Astrocyte (in vitro differentiated cells and primary cell): Measurements from ENCODE around the gene LRBA. TPM values are rescaled to one million over a fixed set of nuclear protein-coding genes. Genes with fewer than 3 reads are reported as not detected.

Experiments
- DNase-seq: peaks from one replicate; pipeline ENCODE4 v3.0.0-alpha.2; 2010; ENCODE audit warnings: low read depth
- FAIRE-seq: peaks from 2 replicates; lab custom pipeline; 2011; peaks lifted over from hg19 to GRCh38; lab: Jason Lieb, UNC
- H2AFZ ChIP-seq: 2 replicates; pipeline ENCODE4 v1.6.0; 2012; ENCODE audit warnings: low read depth, low read length, inconsistent platforms
- H3K27ac ChIP-seq: 2 replicates; pipeline ENCODE4 v1.5.1; 2011; ENCODE audit warnings: low read depth, low read length, inconsistent platforms
- H3K27me3 ChIP-seq: 2 replicates; pipeline ENCODE4 v1.6.0; 2011; ENCODE audit warnings: low read length, inconsistent platforms; ENCODE audit not compliant: insufficient read depth
- H3K36me3 ChIP-seq: 2 replicates; pipeline ENCODE4 v1.5.1; 2011; ENCODE audit warnings: low read length, inconsistent platforms; ENCODE audit not compliant: insufficient read depth
- H3K4me1 ChIP-seq: 2 replicates; pipeline ENCODE4 v1.5.1; 2011; ENCODE audit warnings: low read length, inconsistent platforms; ENCODE audit not compliant: insufficient read depth
- H3K4me2 ChIP-seq: 2 replicates; pipeline ENCODE4 v1.6.0; 2012; ENCODE audit warnings: low read length, inconsistent platforms
- H3K4me3 ChIP-seq: 2 replicates; pipeline ENCODE4 v1.5.1; 2011; ENCODE audit warnings: low read depth, mild to moderate bottlenecking, low read length, inconsistent platforms; ENCODE audit not compliant: insufficient read depth
- H3K79me2 ChIP-seq: 2 replicates; pipeline ENCODE4 v1.6.0; 2012; ENCODE audit warnings: mild to moderate bottlenecking, low read length, inconsistent platforms; ENCODE audit not compliant: insufficient read depth
- H3K9ac ChIP-seq: 2 replicates; pipeline ENCODE4 v1.6.0; 2012; ENCODE audit warnings: mild to moderate bottlenecking, low read length, inconsistent platforms
- H3K9me3 ChIP-seq: 2 replicates; pipeline ENCODE4 v1.5.1; 2012; ENCODE audit warnings: low read depth, mild to moderate bottlenecking, low read length, inconsistent platforms; ENCODE audit not compliant: insufficient read depth
- H4K20me1 ChIP-seq: 2 replicates; pipeline ENCODE4 v1.6.0; 2012; ENCODE audit warnings: low read length, inconsistent platforms; ENCODE audit not compliant: insufficient read depth
- H3K27ac Mint-ChIP-seq: one replicate; pipeline ENCODE4 v1.8.0; 2021; ENCODE audit warnings: mild to moderate bottlenecking, mixed read lengths; ENCODE audit not compliant: unreplicated experiment
- H3K27me3 Mint-ChIP-seq: one replicate; pipeline ENCODE4 v1.8.0; 2021; ENCODE audit warnings: low read depth, mixed read lengths; ENCODE audit not compliant: unreplicated experiment
- H3K36me3 Mint-ChIP-seq: one replicate; pipeline ENCODE4 v1.8.0; 2021; ENCODE audit warnings: low read depth, mixed read lengths; ENCODE audit not compliant: unreplicated experiment
- H3K4me1 Mint-ChIP-seq: one replicate; pipeline ENCODE4 v1.8.0; 2021; ENCODE audit warnings: low read depth, mixed read lengths; ENCODE audit not compliant: unreplicated experiment
- H3K4me3 Mint-ChIP-seq: one replicate; pipeline ENCODE4 v1.8.0; 2021; ENCODE audit warnings: mild to moderate bottlenecking, moderate library complexity, mixed read lengths; ENCODE audit not compliant: unreplicated experiment
- H3K9me3 Mint-ChIP-seq: one replicate; pipeline ENCODE4 v1.8.0; 2021; ENCODE audit warnings: mild to moderate bottlenecking, mixed read lengths; ENCODE audit not compliant: unreplicated experiment
- EZH2 ChIP-seq: IDR thresholded peaks from 2 replicates; pipeline ENCODE4 v1.6.1; 2012; ENCODE audit warnings: mild to moderate bottlenecking, low read length, inconsistent platforms; ENCODE audit not compliant: insufficient read depth
- total RNA-seq: library from RNA; stranded (reverse); gene quantifications from 2 replicates; pipeline ENCODE4 v1.2.1, GENCODE V29; 2021
- TF ChIP-seq, protein P1 (sequence below): IDR thresholded peaks from 2 replicates; pipeline ENCODE4 v1.5.1; 2011; ENCODE audit warnings: low read depth, mild to moderate bottlenecking, inconsistent platforms, low read length, moderate library complexity; ENCODE audit not compliant: insufficient read depth

Gene LRBA
- total RNA-seq, 1 donor from 2014 or later: 25.3 TPM

DNA sequence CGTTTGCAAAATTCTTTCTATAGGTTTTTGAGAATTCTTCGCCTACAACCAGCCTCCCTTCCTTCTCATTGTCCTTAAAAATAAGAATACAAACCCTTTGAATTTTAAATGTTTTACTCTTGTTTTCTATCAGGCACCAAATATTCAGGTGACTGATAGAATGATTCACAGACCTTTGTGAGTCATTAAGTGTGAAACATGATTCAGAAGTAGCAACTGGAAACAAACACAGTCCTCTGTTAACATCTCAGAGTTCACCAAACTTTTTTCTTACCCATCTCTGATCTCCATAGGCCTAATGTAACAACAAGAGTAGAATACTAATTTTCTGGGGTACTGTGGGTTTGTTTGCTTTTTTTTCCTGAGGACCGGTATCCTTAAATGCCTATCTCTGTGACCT lies 496.5 kb downstream of the LRBA start:
- TF ChIP-seq, protein P1, sequence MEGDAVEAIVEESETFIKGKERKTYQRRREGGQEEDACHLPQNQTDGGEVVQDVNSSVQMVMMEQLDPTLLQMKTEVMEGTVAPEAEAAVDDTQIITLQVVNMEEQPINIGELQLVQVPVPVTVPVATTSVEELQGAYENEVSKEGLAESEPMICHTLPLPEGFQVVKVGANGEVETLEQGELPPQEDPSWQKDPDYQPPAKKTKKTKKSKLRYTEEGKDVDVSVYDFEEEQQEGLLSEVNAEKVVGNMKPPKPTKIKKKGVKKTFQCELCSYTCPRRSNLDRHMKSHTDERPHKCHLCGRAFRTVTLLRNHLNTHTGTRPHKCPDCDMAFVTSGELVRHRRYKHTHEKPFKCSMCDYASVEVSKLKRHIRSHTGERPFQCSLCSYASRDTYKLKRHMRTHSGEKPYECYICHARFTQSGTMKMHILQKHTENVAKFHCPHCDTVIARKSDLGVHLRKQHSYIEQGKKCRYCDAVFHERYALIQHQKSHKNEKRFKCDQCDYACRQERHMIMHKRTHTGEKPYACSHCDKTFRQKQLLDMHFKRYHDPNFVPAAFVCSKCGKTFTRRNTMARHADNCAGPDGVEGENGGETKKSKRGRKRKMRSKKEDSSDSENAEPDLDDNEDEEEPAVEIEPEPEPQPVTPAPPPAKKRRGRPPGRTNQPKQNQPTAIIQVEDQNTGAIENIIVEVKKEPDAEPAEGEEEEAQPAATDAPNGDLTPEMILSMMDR: no peak
- no peak for TF ChIP-seq EZH2
- H3K4me3 ChIP-seq: no peak overlapping the region
- H3K27ac ChIP-seq: peak overlapping the region; percentile 14

DNA sequence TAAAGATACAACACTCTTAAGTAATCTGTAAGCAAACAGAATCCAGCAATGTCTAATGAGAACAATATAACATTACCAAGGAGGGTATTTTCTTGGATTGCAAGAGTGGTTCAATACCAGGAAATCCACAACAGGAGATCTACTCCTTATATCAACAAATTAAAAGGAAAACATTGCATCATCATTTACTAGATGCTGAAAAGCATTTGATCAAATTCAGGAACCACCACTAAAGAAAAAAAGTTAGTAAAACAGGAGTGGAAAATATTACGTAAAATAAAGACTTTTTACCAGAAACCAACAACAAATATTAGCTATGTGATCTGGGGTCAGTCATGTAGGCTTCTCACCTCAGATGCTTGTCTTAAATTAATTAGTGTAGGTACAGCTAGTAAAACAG lies 499.9 kb downstream of the LRBA start:
- DNase-seq (no peak), FAIRE-seq (no peak)
- peaks cover 5% of the 10 kb centered on the region for H3K4me1 ChIP-seq
- no peaks in the 10 kb centered on the region for H3K9me3 Mint-ChIP-seq
- TF ChIP-seq EZH2: no peak
- TF ChIP-seq, protein P1: no peak
- no peaks in the 10 kb centered on the region for H3K27me3 ChIP-seq
- H3K4me3 Mint-ChIP-seq: no peak overlapping the region
- H3K4me3 ChIP-seq: no peak overlapping the region
- H3K9me3 ChIP-seq: no peaks in the 10 kb centered on the region
- no peaks in the 10 kb centered on the region for H3K36me3 Mint-ChIP-seq
- no peaks in the 10 kb centered on the region for H3K36me3 ChIP-seq
- no peak overlapping the region for H3K27ac ChIP-seq
- no peaks in the 10 kb centered on the region for H4K20me1 ChIP-seq
- H3K27me3 Mint-ChIP-seq: no peaks in the 10 kb centered on the region
- no peak overlapping the region for H3K9ac ChIP-seq
- H3K79me2 ChIP-seq: no peaks in the 10 kb centered on the region
- H3K4me1 Mint-ChIP-seq: peaks cover 13% of the 10 kb centered on the region
- no peak overlapping the region for H3K4me2 ChIP-seq
- no peak overlapping the region for H3K27ac Mint-ChIP-seq
- H2AFZ ChIP-seq: no peak overlapping the region

More for the DNA sequence above, 496.5 kb downstream of the LRBA start:
- Mint-ChIP-seq H3K36me3 (no peaks in the 10 kb centered on the region), H3K27ac (peak overlapping the region; percentile 1), H3K27me3 (no peaks in the 10 kb centered on the region), H3K4me3 (no peak overlapping the region), H3K4me1 (peaks cover 6% of the 10 kb centered on the region), H3K9me3 (no peaks in the 10 kb centered on the region)
- Histone ChIP-seq H3K79me2 (no peaks in the 10 kb centered on the region), H4K20me1 (no peaks in the 10 kb centered on the region), H3K9ac (no peak overlapping the region), H3K9me3 (no peaks in the 10 kb centered on the region), H3K27me3 (no peaks in the 10 kb centered on the region), H2AFZ (no peak overlapping the region), H3K4me2 (peak overlapping the region; percentile 16), H3K36me3 (no peaks in the 10 kb centered on the region), H3K4me1 (peaks cover 2% of the 10 kb centered on the region)
- DNase-seq (peak; percentile 68), FAIRE-seq (peak; percentile 65)

DNA sequence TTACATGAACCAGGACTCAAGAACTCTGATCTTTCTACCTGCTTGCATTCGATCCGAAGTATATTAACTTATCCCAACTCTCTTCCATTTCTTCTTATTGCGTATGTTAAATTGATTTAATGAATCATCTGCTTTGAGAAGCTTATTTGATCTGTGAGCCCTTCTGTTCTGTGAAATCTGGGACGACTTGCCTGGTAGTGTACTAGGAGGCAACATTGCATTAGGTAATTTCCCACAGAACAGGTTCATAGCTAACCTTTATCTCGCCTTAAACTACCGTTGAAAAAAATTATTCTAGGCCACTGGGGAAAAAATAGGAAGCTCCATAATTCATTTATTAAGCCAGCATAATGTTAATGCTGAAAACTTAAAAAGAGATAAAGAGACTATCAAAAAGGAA lies 500.4 kb downstream of the LRBA start:
- H3K79me2 ChIP-seq: no peaks in the 10 kb centered on the region
- no peaks in the 10 kb centered on the region for H4K20me1 ChIP-seq
- no peak overlapping the region for H3K4me2 ChIP-seq
- H3K27me3 Mint-ChIP-seq: no peaks in the 10 kb centered on the region
- no peak overlapping the region for H3K4me3 ChIP-seq
- no peaks in the 10 kb centered on the region for H3K36me3 Mint-ChIP-seq
- H3K27me3 ChIP-seq: no peaks in the 10 kb centered on the region
- no peak for DNase-seq
- H3K9ac ChIP-seq: no peak overlapping the region
- no peaks in the 10 kb centered on the region for H3K36me3 ChIP-seq
- no peaks in the 10 kb centered on the region for H3K9me3 Mint-ChIP-seq
- H3K4me3 Mint-ChIP-seq: no peak overlapping the region
- TF ChIP-seq EZH2: no peak
- TF ChIP-seq, protein P1: no peak
- peaks cover 5% of the 10 kb centered on the region for H3K4me1 ChIP-seq
- no peaks in the 10 kb centered on the region for H3K9me3 ChIP-seq
- no peak overlapping the region for H2AFZ ChIP-seq
- no peak overlapping the region for H3K27ac ChIP-seq
- H3K27ac Mint-ChIP-seq: no peak overlapping the region
- FAIRE-seq: no peak
- H3K4me1 Mint-ChIP-seq: peaks cover 14% of the 10 kb centered on the region
